Dermis microvascular lymphatic vessel endothelial cell (primary cell): ENCODE results near the gene RRAD. TPM values are rescaled to one million over a fixed set of nuclear protein-coding genes. Genes with fewer than 3 reads are reported as not detected.
"Not testable (repeated sequence)": the region's sequence is repeated elsewhere in the genome, so short reads cannot be mapped to it uniquely, and the experiment has no call there.

Source experiments
- DNase-seq, 2 donors: peaks; one replicate each; pipeline versions ENCODE4 v3.0.0 to v3.0.0-alpha.2; 2010; ENCODE audit warnings: low read depth in 2 of 2
- total RNA-seq: library from RNA; depleted of rRNA; stranded (reverse); fragments of >200 nt; gene quantifications from 2 replicates; pipeline ENCODE4 v1.2.1, GENCODE V29; 2014

The RRAD gene
- 0.25 and 1.0 TPM in 2 replicates for total RNA-seq

GRCh38 chr16:66925322-66925840 is at the start of gene RRAD:
TSS of gene RRAD (minus strand) at chr16:66925535. CDS start at chr16:66925179, 356 bp downstream.
- DNase-seq = peak in 1 of 2 donors; percentile 56

- DNase-seq = not testable (repeated sequence)
These were observed 49.6 kb upstream of the RRAD start for GRCh38 chr16:66974932-66975246.

- not testable (repeated sequence) for DNase-seq
These were observed 49.0 kb upstream of the RRAD start for GRCh38 chr16:66974156-66974931.

GRCh38 chr16:66973716-66974115 is 48.4 kb upstream of the RRAD start:
- no peak for DNase-seq

- no peak for DNase-seq
These were observed 47.6 kb upstream of the RRAD start for GRCh38 chr16:66972983-66973382.

- DNase-seq = no peak
These were observed 45.7 kb upstream of the RRAD start for GRCh38 chr16:66970775-66971720.

DNA sequence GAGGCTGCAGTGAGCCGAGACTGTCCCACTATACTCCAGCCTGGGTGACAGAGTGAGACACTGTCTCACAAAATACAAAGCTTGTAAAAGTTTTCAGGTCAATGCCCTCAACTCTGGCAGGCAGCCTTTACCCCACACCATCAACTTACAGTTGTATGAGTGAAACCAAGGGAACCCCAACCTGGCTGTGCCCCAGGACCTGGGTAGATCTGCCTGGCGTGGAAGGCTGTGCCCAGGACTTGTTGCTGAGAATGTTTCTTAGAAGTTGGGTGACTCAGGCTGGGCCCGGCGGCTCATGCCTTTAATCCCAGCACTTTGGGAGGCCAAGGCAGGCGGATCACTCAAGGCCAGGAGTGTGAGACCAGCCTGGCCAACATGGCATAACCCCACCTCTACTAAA is 43.5 kb upstream of the RRAD start:
- no peak for DNase-seq

DNA sequence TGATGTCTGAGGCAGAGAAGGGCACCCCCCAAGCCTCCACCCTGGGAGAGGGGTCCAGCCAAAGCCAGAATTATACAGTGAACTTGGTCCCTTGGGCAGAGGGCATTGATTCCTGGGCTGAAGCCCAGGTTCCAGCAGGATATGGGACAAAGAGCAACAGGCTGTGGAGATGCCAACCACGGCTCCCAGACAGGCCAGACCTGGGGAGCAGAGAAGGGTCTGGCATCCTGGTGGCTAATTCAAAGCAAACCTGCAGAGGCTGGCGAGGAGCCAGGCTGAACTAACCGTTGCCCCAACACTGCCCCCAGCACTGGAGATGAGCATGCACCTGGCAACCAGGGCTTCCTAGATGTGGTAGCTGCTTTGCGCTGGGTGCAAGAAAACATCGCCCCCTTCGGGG is 38.7 kb upstream of the RRAD start:
- DNase-seq = no peak

GRCh38 chr16:66961914-66962313 is 36.6 kb upstream of the RRAD start:
- no peak for DNase-seq

DNA sequence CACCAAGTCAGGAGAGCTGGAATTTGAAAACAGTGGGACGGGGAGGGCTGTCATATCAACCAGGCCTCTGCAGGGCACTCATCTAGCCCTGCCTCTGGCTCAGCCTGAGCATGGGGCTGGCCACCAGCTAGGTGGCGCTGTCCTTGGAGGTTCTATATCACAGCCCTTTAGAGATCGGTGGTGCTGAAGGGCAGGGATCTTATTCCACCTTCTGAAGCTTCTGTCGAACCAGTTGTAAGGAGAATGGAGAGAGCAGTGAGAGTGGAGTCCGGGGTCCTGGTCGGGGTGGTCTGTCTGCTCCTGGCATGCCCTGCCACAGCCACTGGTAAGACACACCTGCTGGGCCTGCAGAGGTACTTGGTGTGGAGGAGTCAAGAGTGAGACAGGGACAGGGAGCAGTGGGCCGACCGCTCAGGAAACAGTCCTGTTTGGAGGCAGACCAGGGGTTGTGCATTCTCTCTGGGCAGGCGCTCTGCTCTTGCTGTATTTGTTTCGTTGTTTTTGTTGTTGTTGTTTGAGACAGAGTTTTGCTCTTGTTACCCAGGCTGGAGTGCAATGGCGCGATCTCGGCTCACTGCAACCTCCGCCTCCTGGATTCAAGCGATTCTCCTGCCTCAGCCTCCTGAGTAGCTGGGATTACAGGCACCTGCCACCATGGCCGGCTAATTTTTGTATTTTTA is 35.9 kb upstream of the RRAD start, which contains the start of gene CES3:
CES3 (plus strand) TSS at position 202 of the 680 bp plus-strand sequence; CDS start at position 244, 42 bp downstream.
- peak; percentile 28 to 66 for DNase-seq

- DNase-seq = no peak
These were observed 34.9 kb upstream of the RRAD start for GRCh38 chr16:66960270-66960669.

DNA sequence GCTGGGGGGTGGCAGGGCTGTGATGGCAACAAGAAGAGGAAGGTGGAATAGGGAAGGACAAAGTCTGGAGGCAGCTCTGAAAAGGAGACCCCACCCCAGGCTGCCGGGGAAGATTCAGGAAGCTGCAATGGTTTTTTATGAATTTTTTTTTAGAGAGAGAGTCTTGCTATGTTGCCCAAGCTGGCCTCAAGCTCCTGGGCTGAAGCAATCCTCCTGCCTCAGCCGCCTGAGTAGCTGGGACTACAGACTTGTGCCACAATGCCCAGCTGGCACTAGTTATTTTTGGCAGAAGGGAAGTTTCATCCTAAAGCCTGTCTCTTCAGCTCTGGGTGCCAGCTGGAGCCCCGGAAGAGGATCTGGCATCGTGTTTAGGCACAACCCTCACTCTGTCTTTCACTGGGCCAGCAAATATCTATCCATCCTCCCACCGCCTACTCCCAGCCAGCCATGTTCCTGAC is 34.4 kb upstream of the RRAD start:
- no peak for DNase-seq

DNA sequence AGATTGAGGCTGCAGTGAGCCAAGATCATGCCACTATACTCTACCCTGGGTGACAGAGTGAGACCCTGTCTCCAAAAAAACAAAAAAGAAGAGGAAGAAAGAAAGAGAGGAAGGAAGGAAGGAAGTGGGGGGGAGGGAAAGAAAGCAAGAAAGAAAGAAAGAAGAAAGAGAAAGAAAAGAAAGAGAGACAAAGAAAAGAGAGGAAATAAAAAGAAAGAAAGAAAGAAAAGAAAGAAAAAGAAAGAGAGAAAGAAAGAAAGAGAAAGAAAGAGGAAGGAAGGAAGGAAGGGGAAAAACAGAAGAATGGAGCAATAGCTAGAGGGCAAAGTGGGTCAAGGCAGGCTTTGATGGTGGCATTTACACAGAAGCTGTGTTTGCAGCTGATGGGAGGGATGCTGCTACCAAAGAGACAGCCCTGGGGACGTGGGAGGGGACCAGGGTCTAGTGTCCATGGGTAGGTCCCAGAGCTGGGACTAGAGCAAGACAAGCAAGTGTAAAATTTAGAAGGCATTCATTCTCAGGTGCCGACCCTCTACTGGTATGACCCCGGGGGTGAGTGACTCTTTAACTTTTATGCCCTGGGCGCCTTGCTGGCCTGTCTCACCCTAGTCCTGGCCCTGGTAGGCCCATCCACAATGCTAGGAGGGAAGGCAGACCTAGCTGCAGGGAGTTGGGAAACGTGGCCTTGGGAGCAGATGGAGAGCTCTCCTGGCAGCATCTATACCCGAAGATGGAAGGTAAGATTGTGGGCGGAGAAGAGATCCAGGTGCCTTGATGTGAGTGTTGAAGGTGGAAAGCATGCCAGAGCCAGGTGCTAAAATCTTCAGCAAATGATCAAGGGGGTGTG is 33.7 kb upstream of the RRAD start:
- no peak for DNase-seq

GRCh38 chr16:66956154-66956457 is 30.8 kb upstream of the RRAD start:
- not testable (repeated sequence) for DNase-seq

DNA sequence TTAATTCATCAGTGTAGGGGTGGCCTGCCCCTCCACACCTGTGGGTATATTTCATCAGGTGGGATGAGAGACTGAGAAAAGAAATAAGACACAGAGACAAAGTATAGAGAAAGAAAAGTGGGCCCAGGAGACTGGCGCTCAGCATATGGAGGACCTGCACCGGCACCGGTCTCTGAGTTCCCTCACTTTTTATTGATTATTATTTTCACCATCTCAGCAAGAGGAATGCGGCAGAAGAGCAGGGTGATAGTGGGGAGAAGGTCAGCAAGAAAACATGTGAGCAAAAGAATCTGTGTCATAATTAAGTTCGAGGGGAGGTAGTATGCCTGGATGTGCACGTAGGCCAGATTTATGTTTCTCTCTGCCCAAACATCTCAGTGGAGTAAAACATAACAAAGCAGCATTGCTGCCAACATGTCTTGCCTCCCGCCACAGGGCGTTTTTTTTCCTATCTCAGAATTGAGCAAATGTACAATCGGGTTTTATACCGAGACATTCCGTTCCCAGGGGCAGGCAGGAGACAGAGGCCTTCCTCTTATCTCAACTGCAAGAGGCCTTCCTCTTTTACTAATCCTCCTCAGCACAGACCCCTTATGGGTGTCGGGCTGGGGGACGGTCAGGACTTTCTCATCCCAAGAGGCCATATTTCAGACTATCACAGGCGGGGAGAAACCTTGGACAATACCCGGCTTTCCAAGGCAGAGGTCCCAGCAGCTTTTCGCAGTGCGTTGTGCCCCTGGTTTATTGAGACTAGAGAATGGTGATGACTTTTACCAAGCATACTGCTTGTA is 30.2 kb upstream of the RRAD start:
- DNase-seq = not testable (repeated sequence)

- DNase-seq = peak; percentile 57 to 71
These were observed 28.8 kb upstream of the RRAD start for GRCh38 chr16:66954097-66954659.

GRCh38 chr16:66953462-66954096 is 28.2 kb upstream of the RRAD start:
- no peak for DNase-seq

GRCh38 chr16:66952430-66953110 is 27.2 kb upstream of the RRAD start:
- DNase-seq = no peak
